ENCODE measurements around the gene UQCRHL.

Gene UQCRHL

DNA sequence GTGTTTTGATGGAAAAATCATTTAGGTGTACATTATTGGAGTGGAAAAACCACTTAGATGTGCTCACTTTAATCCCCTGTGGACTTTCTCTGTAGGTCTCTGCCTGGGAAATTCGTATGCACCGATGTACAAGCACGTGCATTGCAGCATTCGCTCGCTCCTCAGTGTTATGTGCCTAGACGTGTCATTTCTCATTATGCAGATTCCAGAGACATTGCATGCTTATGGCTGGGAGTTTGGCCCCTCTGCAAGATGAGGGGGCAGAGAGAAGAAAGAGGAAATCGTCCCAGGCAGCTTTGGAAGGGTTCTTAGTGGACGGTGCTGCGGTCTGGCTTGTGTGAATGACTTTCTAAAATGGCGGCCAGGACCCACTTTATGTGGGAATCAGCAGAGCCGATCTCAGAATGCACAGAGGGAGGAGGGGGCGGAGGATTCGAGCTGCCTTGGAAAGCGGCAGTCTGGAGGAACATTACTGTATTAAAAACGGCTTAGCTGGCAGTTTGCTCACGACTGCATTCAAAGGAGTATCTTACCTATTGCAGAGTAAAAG is 42.4 kb upstream of the UQCRHL start (continued):
- peak; percentile 6; the same call in 1 of the 2 replicates for TF ChIP-seq IKZF3 (tag by site-specific recombination; IDR thresholded peaks at IDR 0.05)
- TF ChIP-seq ZNF354C (tag by site-specific recombination; IDR thresholded peaks at IDR 0.05; ENCODE audit: borderline replicate concordance, low read depth), result no peak
- no peak for TF ChIP-seq ZNF645 (tag by site-specific recombination; IDR thresholded peaks at IDR 0.05)
- no peak; the same call in 1 of the 2 replicates for TF ChIP-seq ZNF561 (tag by site-specific recombination; IDR thresholded peaks at IDR 0.05; ENCODE audit: borderline replicate concordance)
- TF ChIP-seq, protein P1, sequence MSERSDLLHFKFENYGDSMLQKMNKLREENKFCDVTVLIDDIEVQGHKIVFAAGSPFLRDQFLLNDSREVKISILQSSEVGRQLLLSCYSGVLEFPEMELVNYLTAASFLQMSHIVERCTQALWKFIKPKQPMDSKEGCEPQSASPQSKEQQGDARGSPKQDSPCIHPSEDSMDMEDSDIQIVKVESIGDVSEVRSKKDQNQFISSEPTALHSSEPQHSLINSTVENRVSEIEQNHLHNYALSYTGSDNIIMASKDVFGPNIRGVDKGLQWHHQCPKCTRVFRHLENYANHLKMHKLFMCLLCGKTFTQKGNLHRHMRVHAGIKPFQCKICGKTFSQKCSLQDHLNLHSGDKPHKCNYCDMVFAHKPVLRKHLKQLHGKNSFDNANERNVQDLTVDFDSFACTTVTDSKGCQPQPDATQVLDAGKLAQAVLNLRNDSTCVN (tag by site-specific recombination; optimal IDR thresholded peaks at IDR 0.05), result peak; percentile 26
- peak; percentile 78 for TF ChIP-seq YY1 (tag by site-specific recombination; IDR thresholded peaks at IDR 0.05)

GRCh38 chr1:15848929-15849774 is 41.7 kb upstream of the UQCRHL start:
- Histone ChIP-seq H3K36me3 (ENCODE audit: control insufficient read depth in 2 of 2, insufficient read depth in 1 of 2, low read length in 2 of 2) (peaks cover 6 to 15% of the 10 kb centered on the region in 2 experiments; a peak in 2 of 3 replicates), H3K27ac (ENCODE audit: extremely low read depth, low read depth, low read length) (peak overlapping the region; percentile 98), H3K4me1 (ENCODE audit: control insufficient read depth, insufficient read depth, low read length) (peaks cover 17% of the 10 kb centered on the region), H3K9me3 (ENCODE audit: control insufficient read depth, insufficient read depth, low read depth, low read length) (no peaks in the 10 kb centered on the region), H3K4me3 (ENCODE audit: low read depth, low read length) (peak overlapping the region; percentile 87)
- ChIA-PET POLR2A (interaction anchor here (0.6 to 4.8 kb wide), 25 partner anchors 10 to 1055 kb away, joined by 3 to 106 read pairs (median 5); no protein-coding TSS in a partner anchor), CTCF (interaction anchor here (0.6 to 1.7 kb wide), 5 partner anchors 28 to 58 kb away, joined by 3 to 4 read pairs (median 3); no protein-coding TSS in a partner anchor)
- TF ChIP-seq, protein P2, sequence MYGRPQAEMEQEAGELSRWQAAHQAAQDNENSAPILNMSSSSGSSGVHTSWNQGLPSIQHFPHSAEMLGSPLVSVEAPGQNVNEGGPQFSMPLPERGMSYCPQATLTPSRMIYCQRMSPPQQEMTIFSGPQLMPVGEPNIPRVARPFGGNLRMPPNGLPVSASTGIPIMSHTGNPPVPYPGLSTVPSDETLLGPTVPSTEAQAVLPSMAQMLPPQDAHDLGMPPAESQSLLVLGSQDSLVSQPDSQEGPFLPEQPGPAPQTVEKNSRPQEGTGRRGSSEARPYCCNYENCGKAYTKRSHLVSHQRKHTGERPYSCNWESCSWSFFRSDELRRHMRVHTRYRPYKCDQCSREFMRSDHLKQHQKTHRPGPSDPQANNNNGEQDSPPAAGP (tag by site-specific recombination; IDR thresholded peaks at IDR 0.05), result no peak
- TF ChIP-seq ZNF211 (tag by site-specific recombination; IDR thresholded peaks at IDR 0.05; ENCODE audit: low read depth) (no peak), ZEB2 (tag by site-specific recombination; IDR thresholded peaks at IDR 0.05) (peak; percentile 94), ZNF26 (tag by site-specific recombination; IDR thresholded peaks at IDR 0.05) (no peak), ZBTB8A (tag by site-specific recombination; IDR thresholded peaks at IDR 0.05) (peak; percentile 55), ZNF692 (tag by site-specific recombination; IDR thresholded peaks at IDR 0.05) (peak; percentile 20; the same call in 1 of the 2 replicates), KLF10 (tag by site-specific recombination; IDR thresholded peaks at IDR 0.05) (peak; percentile 74), ZNF223 (tag by site-specific recombination; IDR thresholded peaks at IDR 0.05) (no peak), ZNF174 (tag by site-specific recombination; IDR thresholded peaks at IDR 0.05) (no peak)
- TF ChIP-seq, protein P1 (tag by site-specific recombination; optimal IDR thresholded peaks at IDR 0.05), result peak; percentile 93
- TF ChIP-seq, protein P3, sequence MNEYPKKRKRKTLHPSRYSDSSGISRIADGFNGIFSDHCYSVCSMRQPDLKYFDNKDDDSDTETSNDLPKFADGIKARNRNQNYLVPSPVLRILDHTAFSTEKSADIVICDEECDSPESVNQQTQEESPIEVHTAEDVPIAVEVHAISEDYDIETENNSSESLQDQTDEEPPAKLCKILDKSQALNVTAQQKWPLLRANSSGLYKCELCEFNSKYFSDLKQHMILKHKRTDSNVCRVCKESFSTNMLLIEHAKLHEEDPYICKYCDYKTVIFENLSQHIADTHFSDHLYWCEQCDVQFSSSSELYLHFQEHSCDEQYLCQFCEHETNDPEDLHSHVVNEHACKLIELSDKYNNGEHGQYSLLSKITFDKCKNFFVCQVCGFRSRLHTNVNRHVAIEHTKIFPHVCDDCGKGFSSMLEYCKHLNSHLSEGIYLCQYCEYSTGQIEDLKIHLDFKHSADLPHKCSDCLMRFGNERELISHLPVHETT (tag by site-specific recombination; IDR thresholded peaks at IDR 0.05), result peak; percentile 27; the same call in 1 of the 2 replicates
- TF ChIP-seq, protein P4, sequence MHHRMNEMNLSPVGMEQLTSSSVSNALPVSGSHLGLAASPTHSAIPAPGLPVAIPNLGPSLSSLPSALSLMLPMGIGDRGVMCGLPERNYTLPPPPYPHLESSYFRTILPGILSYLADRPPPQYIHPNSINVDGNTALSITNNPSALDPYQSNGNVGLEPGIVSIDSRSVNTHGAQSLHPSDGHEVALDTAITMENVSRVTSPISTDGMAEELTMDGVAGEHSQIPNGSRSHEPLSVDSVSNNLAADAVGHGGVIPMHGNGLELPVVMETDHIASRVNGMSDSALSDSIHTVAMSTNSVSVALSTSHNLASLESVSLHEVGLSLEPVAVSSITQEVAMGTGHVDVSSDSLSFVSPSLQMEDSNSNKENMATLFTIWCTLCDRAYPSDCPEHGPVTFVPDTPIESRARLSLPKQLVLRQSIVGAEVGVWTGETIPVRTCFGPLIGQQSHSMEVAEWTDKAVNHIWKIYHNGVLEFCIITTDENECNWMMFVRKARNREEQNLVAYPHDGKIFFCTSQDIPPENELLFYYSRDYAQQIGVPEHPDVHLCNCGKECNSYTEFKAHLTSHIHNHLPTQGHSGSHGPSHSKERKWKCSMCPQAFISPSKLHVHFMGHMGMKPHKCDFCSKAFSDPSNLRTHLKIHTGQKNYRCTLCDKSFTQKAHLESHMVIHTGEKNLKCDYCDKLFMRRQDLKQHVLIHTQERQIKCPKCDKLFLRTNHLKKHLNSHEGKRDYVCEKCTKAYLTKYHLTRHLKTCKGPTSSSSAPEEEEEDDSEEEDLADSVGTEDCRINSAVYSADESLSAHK (tag by site-specific recombination; IDR thresholded peaks at IDR 0.05), result no peak; the same call in 1 of the 2 replicates
- TF ChIP-seq, protein P5, sequence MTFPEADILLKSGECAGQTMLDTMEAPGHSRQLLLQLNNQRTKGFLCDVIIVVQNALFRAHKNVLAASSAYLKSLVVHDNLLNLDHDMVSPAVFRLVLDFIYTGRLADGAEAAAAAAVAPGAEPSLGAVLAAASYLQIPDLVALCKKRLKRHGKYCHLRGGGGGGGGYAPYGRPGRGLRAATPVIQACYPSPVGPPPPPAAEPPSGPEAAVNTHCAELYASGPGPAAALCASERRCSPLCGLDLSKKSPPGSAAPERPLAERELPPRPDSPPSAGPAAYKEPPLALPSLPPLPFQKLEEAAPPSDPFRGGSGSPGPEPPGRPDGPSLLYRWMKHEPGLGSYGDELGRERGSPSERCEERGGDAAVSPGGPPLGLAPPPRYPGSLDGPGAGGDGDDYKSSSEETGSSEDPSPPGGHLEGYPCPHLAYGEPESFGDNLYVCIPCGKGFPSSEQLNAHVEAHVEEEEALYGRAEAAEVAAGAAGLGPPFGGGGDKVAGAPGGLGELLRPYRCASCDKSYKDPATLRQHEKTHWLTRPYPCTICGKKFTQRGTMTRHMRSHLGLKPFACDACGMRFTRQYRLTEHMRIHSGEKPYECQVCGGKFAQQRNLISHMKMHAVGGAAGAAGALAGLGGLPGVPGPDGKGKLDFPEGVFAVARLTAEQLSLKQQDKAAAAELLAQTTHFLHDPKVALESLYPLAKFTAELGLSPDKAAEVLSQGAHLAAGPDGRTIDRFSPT (tag by site-specific recombination; IDR thresholded peaks at IDR 0.05), result peak; percentile 58; the same call in 1 of the 2 replicates

All from HEK293 (cell line).